KMS-11 (cell line): ENCODE data around the gene IL24.
A peak's percentile ranks its signal among the peaks of the same experiment; 100 is the strongest.

ENCODE experiments used
- H2AFZ ChIP-seq: fragments of 200-600 bp; sonication (generic); 2 replicates; pipeline ENCODE4 v1.6.1; 2016; ENCODE audit warnings: antibody characterized with exemption, mixed run types, low read depth
- H3K27ac ChIP-seq: fragments of 200-600 bp; sonication (generic); 2 replicates; pipeline ENCODE4 v1.6.1; 2016; ENCODE audit warnings: mild to moderate bottlenecking, mixed run types
- H3K27me3 ChIP-seq: fragments of 200-600 bp; sonication (generic); 2 replicates; pipeline ENCODE4 v1.6.1; 2017; ENCODE audit warnings: mild to moderate bottlenecking, low read depth, mixed run types, moderate library complexity; ENCODE audit not compliant: insufficient read depth
- H3K36me3 ChIP-seq: fragments of 200-600 bp; sonication (generic); 2 replicates; pipeline ENCODE4 v1.6.1; 2017; ENCODE audit warnings: mild to moderate bottlenecking, mixed run types; ENCODE audit not compliant: insufficient read depth
- H3K4me1 ChIP-seq: fragments of 200-600 bp; sonication (generic); 2 replicates; pipeline ENCODE4 v1.6.1; 2016; ENCODE audit warnings: mild to moderate bottlenecking, low read depth, mixed run types; ENCODE audit not compliant: poor library complexity, severe bottlenecking
- H3K4me2 ChIP-seq: fragments of 200-600 bp; sonication (generic); 2 replicates; pipeline ENCODE4 v1.7.0; 2016; ENCODE audit warnings: mild to moderate bottlenecking, mixed run types
- H3K4me3 ChIP-seq: fragments of 200-600 bp; sonication (generic); IDR thresholded peaks from 2 replicates; pipeline ENCODE4 v1.6.1; 2017; ENCODE audit warnings: low read depth, low read length, mixed read lengths; ENCODE audit not compliant: insufficient read depth
- H3K79me2 ChIP-seq: fragments of 200-600 bp; sonication (generic); 2 replicates; pipeline ENCODE4 v1.6.1; 2016; ENCODE audit warnings: low read depth, mixed run types; ENCODE audit not compliant: insufficient read depth
- H3K9ac ChIP-seq: fragments of 200-600 bp; sonication (generic); 2 replicates; pipeline ENCODE4 v1.6.1; 2016; ENCODE audit warnings: mild to moderate bottlenecking, mixed run types
- H4K20me1 ChIP-seq: fragments of 200-600 bp; sonication (generic); 2 replicates; pipeline ENCODE4 v1.6.1; 2016; ENCODE audit warnings: mild to moderate bottlenecking, mixed run types; ENCODE audit not compliant: insufficient read depth
- CTCF ChIP-seq: fragments of 200-600 bp; sonication (generic); conservative IDR thresholded peaks from 2 replicates; pipeline ENCODE4 v1.6.1; 2017; ENCODE audit warnings: low read depth, mild to moderate bottlenecking, antibody characterized with exemption, low read length, moderate library complexity, mixed read lengths

IL24 gene

GRCh38 chr1:206860165-206860564, 37.1 kb upstream of the IL24 start:
- Histone ChIP-seq H3K27ac (no peak overlapping the region), H3K79me2 (no peaks in the 10 kb centered on the region), H3K4me1 (no peaks in the 10 kb centered on the region), H3K27me3 (no peaks in the 10 kb centered on the region), H3K9ac (no peak overlapping the region), H2AFZ (no peak overlapping the region), H3K4me3 (no peak overlapping the region), H3K4me2 (no peak overlapping the region), H4K20me1 (no peaks in the 10 kb centered on the region), H3K36me3 (no peaks in the 10 kb centered on the region)
- TF ChIP-seq CTCF, result no peak

- Histone ChIP-seq H4K20me1 (no peaks in the 10 kb centered on the region), H3K4me2 (no peak overlapping the region), H3K4me3 (no peak overlapping the region), H3K9ac (no peak overlapping the region), H3K36me3 (no peaks in the 10 kb centered on the region), H3K4me1 (no peaks in the 10 kb centered on the region), H3K27ac (no peak overlapping the region), H3K79me2 (no peaks in the 10 kb centered on the region), H2AFZ (no peak overlapping the region), H3K27me3 (no peaks in the 10 kb centered on the region)
- no peak for TF ChIP-seq CTCF
Observed at GRCh38 chr1:206863266-206863665, 34.0 kb upstream of the IL24 start.

- H2AFZ ChIP-seq, result no peak within 1 kb of the TSS
- no peak within 1 kb of the TSS for H3K4me2 ChIP-seq
- H3K4me1 ChIP-seq, result no peaks in the 10 kb centered on the region
- no peaks in the 10 kb centered on the region for H3K36me3 ChIP-seq
- H3K4me3 ChIP-seq, result no peak within 1 kb of the TSS
- no peaks in the 10 kb centered on the region for H3K79me2 ChIP-seq
- H4K20me1 ChIP-seq, result no peaks in the 10 kb centered on the region
- H3K9ac ChIP-seq, result no peak within 1 kb of the TSS
- peak; percentile 89 for TF ChIP-seq CTCF
- H3K27ac ChIP-seq, result no peak within 1 kb of the TSS
- H3K27me3 ChIP-seq, result no peaks in the 10 kb centered on the region
Observed at GRCh38 chr1:206864939-206865671, 32.1 kb upstream of the IL24 start, which contains the start of gene IL20. Gene IL20, plus strand, starts transcription at chr1:206865623. Its CDS starts 230 bp downstream, at chr1:206865853.

- no peaks in the 10 kb centered on the region for H4K20me1 ChIP-seq
- no peaks in the 10 kb centered on the region for H3K79me2 ChIP-seq
- no peak overlapping the region for H3K9ac ChIP-seq
- H3K4me2 ChIP-seq, result no peak overlapping the region
- H3K27ac ChIP-seq, result no peak overlapping the region
- no peaks in the 10 kb centered on the region for H3K4me1 ChIP-seq
- H3K27me3 ChIP-seq, result no peaks in the 10 kb centered on the region
- H3K36me3 ChIP-seq, result no peaks in the 10 kb centered on the region
- H2AFZ ChIP-seq, result no peak overlapping the region
- no peak overlapping the region for H3K4me3 ChIP-seq
- no peak for TF ChIP-seq CTCF
Observed at GRCh38 chr1:206866062-206866461, 31.2 kb upstream of the IL24 start.
